ENCODE measurements around the gene HOXD9.

HOXD9 gene

GRCh38 chr2:176098366-176099158, 24.0 kb upstream of the HOXD9 start:
- DNase-seq (ENCODE audit: low spot score) = no peak

GRCh38 chr2:176099159-176099727, 23.3 kb upstream of the HOXD9 start:
- DNase-seq (ENCODE audit: low spot score) = no peak

- no peak for DNase-seq (ENCODE audit: low spot score)
These were observed 22.6 kb upstream of the HOXD9 start, which contains the start of gene HOXD12 for GRCh38 chr2:176099728-176100546. HOXD12 (plus strand) TSS chr2:176099795; CDS start chr2:176099802, 7 bp downstream.

GRCh38 chr2:176100547-176101140, 21.9 kb upstream of the HOXD9 start:
- no peak for DNase-seq (ENCODE audit: low spot score)

- DNase-seq (ENCODE audit: low spot score) = no peak
These were observed 21.2 kb upstream of the HOXD9 start for GRCh38 chr2:176101216-176101830.

GRCh38 chr2:176101842-176102241, 20.7 kb upstream of the HOXD9 start:
- no peak for DNase-seq (ENCODE audit: low spot score)

- DNase-seq (ENCODE audit: low spot score) = no peak
These were observed 20.1 kb upstream of the HOXD9 start for GRCh38 chr2:176102309-176102866.

- DNase-seq (ENCODE audit: low spot score) = no peak
These were observed 19.3 kb upstream of the HOXD9 start for GRCh38 chr2:176103194-176103593.

GRCh38 chr2:176103742-176104315, 18.7 kb upstream of the HOXD9 start:
- no peak for DNase-seq (ENCODE audit: low spot score)

- peak; percentile 66 for DNase-seq (ENCODE audit: low spot score)
These were observed 18.0 kb upstream of the HOXD9 start for GRCh38 chr2:176104316-176105077.

GRCh38 chr2:176105078-176105729, 17.3 kb upstream of the HOXD9 start:
- no peak for DNase-seq (ENCODE audit: low spot score)

- no peak for DNase-seq (ENCODE audit: low spot score)
These were observed 16.6 kb upstream of the HOXD9 start for GRCh38 chr2:176105730-176106580.

- DNase-seq (ENCODE audit: low spot score) = no peak
These were observed 15.7 kb upstream of the HOXD9 start, which contains the start of gene HOXD11 for GRCh38 chr2:176106581-176107539. HOXD11 (plus strand) TSS chr2:176107280; CDS start chr2:176107356, 76 bp downstream.

- DNase-seq (ENCODE audit: low spot score) = no peak
These were observed 14.8 kb upstream of the HOXD9 start for GRCh38 chr2:176107731-176108181.

GRCh38 chr2:176109192-176109901, 13.2 kb upstream of the HOXD9 start:
- no peak for DNase-seq (ENCODE audit: low spot score)

GRCh38 chr2:176109946-176110345, 12.6 kb upstream of the HOXD9 start:
- DNase-seq (ENCODE audit: low spot score) = no peak

Measured in AG08395 (cell line).